GM12801 (cell line): ENCODE data around the gene FGF14.

Experiments used
- TF ChIP-seq, protein P1 (sequence below): IDR thresholded peaks from one replicate; pipeline ENCODE4 v1.5.1; 2011; ENCODE audit warnings: control low read depth; ENCODE audit not compliant: insufficient read length; ENCODE audit errors: extremely low read depth

The FGF14 gene

DNA sequence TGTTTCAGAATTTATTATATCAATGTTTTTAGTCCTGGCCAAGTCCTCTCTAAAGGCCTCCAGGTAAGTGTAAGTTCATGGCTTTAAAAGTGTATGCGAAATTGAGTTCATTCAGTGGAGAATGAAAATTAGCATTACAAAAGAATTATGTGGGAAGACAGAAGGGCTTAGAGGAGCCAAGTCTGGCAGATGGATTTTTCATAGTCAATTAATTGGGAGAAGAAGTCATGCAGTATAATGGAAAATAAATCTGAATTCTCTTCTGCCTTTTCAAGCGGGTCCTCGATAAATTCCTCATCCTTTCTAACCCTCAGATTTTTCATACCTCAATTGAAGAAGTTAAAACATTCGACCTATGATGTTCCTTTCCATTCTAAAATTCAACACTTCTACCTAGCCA is 555.1 kb downstream of the FGF14 start:
- TF ChIP-seq, protein P1, sequence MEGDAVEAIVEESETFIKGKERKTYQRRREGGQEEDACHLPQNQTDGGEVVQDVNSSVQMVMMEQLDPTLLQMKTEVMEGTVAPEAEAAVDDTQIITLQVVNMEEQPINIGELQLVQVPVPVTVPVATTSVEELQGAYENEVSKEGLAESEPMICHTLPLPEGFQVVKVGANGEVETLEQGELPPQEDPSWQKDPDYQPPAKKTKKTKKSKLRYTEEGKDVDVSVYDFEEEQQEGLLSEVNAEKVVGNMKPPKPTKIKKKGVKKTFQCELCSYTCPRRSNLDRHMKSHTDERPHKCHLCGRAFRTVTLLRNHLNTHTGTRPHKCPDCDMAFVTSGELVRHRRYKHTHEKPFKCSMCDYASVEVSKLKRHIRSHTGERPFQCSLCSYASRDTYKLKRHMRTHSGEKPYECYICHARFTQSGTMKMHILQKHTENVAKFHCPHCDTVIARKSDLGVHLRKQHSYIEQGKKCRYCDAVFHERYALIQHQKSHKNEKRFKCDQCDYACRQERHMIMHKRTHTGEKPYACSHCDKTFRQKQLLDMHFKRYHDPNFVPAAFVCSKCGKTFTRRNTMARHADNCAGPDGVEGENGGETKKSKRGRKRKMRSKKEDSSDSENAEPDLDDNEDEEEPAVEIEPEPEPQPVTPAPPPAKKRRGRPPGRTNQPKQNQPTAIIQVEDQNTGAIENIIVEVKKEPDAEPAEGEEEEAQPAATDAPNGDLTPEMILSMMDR, result no peak

DNA sequence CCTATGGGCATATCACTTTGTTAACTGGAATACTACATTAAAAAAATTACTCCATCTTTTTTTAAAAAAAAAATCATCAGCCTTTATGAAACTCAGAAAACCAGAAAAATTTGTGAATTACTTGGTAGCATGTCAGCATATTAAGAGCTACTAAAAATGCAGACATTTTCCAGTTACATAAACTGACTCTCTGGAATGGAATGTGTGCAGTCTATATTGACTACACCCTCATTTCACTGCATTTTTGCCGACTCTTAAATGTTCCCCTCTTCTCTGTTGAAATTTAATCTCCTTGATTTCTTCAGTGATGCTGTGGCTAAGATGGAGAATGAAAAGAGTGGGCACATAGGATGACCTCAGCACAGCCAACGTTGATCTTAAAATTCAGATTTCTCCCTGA is 555.6 kb downstream of the FGF14 start:
- TF ChIP-seq, protein P1, result no peak

DNA sequence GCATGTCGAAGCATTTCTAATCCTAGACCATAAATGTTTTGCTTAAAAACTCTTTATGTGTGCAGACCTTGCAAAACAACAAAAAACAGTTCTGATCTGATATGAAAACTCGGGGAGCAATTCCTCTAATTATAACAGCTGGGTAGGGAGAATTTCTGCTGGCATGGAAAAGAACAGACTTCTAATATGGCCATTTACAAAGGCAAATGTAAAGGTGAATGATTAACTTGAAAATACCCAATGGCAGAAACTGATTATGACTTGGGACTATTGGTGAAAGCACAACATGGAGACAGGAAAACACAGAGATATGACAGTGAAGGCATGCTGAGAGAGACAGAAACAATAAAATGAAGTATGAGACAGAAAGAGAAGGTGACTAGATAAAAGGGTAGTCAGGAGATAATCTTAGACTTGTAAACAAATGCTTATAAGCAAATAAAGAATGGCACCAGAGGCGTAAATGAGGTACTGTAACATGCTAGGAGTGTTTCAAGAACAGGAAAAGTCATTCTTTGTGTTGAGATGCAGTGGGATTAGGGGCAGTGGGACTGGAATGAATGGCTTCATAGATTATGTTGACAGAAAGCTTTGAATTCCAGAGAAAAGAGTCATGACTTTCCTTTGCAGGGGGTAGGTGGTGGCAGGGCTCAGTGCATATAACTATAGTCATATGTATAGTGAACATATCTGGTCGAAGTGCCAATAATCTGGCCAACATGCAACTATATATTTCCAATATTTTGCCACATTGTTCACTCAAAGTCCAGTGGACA is 556.4 kb downstream of the FGF14 start:
- TF ChIP-seq, protein P1, result no peak

DNA sequence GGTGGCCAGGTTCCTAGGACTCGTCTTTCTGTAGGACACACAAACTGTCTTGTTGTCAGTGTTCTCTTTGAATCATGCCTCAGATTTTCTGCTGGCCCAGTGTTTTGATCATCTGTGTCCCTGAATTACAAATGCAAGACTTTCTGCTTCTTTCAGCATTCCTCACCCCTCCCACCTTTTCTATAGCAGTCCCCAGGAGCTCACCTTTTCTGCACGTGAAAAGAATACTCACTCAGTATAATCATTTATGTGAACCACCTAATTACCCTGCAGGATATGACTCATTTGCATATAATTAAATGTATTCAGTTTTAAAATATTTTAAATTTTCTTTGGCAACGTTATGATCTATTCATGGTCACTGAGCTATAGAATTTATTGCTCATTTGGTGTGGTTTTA is 560.1 kb downstream of the FGF14 start:
- TF ChIP-seq, protein P1, result no peak

DNA sequence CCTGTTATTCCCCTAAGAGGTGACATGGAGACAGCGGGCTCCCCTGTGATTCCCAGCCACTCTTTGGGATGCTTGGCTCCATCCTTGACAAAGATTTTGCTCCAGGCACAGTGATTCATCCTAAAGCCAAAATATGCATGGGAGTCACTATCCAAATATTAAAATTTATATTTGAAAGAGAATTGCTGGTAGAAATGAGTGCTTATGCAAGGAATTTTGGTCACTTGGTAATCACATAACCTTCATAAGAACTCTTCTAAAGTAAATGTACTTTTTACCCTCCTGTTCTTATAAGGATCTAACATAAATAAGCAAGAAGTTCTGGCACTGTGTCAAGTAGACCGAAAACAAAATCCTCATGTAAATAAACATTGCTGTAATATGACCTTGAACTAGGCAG is 563.5 kb downstream of the FGF14 start:
- TF ChIP-seq, protein P1, result no peak

DNA sequence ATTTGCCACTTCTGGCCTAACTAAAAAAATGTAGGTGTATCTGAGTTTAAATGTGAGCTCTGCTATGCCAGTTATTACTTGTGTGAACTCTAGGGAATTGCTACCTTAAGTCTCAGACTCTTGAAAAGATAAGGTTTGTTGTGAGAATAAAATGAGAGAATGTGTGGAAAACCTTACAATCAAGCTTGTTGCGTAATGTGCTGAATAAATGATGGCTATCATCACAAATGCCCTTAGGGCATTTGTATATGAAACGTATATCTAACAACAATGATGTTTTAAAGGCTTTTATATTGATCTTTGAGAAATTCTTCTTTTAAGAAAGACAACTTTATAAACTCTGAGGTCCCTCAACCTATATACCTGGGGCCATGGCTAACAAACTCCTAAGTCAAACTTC is 564.6 kb downstream of the FGF14 start:
- TF ChIP-seq, protein P1, result no peak

DNA sequence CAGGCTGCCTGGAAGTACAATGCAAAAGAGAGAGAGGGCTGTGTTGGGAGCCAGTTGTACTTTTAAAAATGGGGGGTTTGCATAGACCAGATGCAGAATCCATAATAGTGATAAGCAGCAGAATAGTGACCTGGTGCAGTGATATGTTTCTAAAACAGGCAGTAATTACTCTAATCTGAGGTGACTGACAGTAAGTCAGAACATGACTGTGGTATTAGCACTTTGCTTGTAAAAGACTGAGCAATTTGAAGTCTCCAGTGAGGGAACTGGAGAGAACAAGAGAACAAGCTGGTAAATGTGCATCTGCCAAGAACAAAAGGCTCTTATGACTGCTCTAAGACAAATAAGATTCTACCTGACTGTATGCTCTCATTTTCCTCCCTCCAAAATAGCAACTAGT is 565.9 kb downstream of the FGF14 start:
- TF ChIP-seq, protein P1, result no peak
